ENCODE data around the gene SLC35B2.

Gene SLC35B2

GRCh38 chr6:44301782-44302564 lies 44.6 kb upstream of the SLC35B2 start:
- TF ChIP-seq, protein P1, sequence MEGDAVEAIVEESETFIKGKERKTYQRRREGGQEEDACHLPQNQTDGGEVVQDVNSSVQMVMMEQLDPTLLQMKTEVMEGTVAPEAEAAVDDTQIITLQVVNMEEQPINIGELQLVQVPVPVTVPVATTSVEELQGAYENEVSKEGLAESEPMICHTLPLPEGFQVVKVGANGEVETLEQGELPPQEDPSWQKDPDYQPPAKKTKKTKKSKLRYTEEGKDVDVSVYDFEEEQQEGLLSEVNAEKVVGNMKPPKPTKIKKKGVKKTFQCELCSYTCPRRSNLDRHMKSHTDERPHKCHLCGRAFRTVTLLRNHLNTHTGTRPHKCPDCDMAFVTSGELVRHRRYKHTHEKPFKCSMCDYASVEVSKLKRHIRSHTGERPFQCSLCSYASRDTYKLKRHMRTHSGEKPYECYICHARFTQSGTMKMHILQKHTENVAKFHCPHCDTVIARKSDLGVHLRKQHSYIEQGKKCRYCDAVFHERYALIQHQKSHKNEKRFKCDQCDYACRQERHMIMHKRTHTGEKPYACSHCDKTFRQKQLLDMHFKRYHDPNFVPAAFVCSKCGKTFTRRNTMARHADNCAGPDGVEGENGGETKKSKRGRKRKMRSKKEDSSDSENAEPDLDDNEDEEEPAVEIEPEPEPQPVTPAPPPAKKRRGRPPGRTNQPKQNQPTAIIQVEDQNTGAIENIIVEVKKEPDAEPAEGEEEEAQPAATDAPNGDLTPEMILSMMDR (conservative IDR thresholded peaks at IDR 0.05): no peak
- no peak for TF ChIP-seq ZFX (IDR thresholded peaks at IDR 0.05)
- H3K27ac ChIP-seq: no peak overlapping the region

DNA sequence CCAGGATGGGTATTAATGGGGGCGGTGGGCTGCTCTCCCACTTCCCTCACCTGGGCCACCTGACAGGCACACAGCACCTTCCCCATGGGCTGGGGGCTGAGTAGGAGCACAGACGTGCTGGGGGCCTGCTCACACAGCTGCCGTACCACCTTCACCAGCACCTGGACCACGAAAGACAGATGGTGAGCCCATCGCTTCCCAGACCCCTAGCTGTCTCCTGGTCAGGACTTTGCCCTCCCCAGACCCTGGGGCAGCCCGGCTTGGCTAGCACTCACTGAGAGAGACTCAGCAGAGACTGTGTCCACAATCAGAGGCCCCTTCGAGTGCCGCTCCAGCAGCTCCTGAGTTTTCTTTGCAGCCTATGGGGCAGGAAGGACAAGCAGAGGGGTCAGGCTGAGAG lies 43.8 kb upstream of the SLC35B2 start:
- H3K27ac ChIP-seq: no peak overlapping the region
- no peak for TF ChIP-seq ZFX (IDR thresholded peaks at IDR 0.05)
- TF ChIP-seq, protein P1 (conservative IDR thresholded peaks at IDR 0.05): no peak

DNA sequence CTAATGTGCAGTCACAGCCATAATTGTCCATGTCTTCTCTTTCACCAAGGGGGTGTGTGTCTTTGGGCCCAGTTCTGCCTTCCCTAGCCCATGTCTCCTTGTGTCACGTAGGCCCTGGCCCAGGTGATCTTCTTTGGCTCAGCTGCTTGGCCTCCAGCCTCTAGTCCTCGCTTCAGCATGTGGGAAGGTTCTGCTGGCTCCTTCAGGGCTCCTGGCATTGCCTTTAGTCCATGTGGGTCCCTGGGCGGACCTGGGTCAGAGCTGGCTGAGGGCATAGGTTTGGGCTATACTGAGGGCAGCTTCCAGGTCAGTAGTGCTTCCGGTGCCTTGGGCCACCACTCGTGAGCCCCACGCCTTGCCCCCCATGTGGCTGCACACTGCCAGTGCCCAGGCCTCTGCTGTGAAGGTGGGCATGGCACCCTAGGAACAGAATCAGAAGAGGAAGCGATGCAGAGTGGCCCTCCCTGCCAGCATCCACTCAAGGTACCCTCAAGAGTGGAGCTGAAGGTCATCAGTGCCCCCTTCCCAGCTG lies 43.0 kb upstream of the SLC35B2 start:
- TF ChIP-seq, protein P1 (conservative IDR thresholded peaks at IDR 0.05): no peak
- TF ChIP-seq ZFX (IDR thresholded peaks at IDR 0.05): no peak
- H3K27ac ChIP-seq: no peak overlapping the region

DNA sequence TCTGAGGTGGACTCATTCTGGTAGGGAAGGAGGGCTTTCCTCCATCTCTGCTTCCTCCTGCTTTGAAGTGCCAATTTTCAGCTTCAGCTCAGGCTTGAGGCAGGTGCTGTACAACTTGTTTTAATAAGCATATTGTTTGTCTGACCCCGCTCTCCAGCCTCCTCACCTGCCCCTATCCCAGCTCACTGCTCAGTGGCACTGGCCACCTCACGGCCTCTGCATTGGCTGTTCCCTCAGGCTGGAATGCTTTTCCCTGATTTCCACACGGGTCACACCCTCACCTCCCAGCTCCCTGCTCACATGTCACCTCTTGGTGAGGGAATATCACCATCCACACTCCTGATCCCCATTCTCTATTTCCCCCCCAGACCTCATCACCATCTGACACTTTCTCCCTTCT lies 41.5 kb upstream of the SLC35B2 start:
- TF ChIP-seq, protein P1 (conservative IDR thresholded peaks at IDR 0.05): no peak
- TF ChIP-seq ZFX (IDR thresholded peaks at IDR 0.05): no peak
- no peak overlapping the region for H3K27ac ChIP-seq

DNA sequence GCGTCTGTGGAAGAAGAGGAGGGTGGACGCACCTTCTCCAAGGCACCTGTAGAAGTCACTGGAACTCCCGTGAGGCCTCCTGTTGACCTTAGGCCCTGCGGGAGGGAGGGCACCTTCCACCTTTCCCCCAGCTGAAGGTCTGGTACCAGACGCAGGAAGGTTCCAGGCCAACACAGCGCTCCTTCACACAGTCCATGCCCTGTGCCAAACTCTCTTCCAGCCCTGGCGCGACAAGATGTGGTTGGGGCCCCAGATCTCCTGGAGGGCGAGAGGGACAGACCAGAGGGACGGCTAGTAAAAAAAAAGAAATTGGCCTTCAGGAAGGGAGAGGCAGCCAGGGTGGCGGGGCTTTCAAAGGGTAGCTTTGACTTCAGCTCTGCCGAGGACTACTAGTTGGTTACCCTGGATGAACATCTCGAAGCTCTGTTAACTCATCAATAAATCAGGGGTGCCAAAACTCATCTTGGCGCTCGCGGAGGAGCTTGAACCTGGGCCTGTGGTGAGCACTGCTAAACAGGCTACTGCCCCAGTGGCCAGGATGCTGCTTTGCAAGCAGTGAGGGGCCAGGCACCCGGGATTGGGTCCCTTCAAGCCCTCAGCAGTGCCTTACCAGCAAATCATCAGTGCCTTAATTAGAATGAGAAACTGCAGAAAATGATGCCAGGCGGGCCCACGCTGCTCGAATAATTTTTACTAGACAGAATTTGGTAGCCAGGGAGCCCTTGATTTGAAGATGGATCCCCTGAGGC lies 40.9 kb upstream of the SLC35B2 start:
- TF ChIP-seq, protein P1 (conservative IDR thresholded peaks at IDR 0.05): no peak
- TF ChIP-seq ZFX (IDR thresholded peaks at IDR 0.05): no peak
- H3K27ac ChIP-seq: no peak overlapping the region

GRCh38 chr6:44297063-44298038 lies 40.0 kb upstream of the SLC35B2 start:
- no peak overlapping the region for H3K27ac ChIP-seq
- TF ChIP-seq ZFX (IDR thresholded peaks at IDR 0.05): no peak
- TF ChIP-seq, protein P1 (conservative IDR thresholded peaks at IDR 0.05): no peak
